ENCODE results near the gene CACNA1D.
"Not testable (repeated sequence)": the region's sequence is repeated elsewhere in the genome, so short reads cannot be mapped to it uniquely, and the experiment has no call there.

The CACNA1D gene

DNA sequence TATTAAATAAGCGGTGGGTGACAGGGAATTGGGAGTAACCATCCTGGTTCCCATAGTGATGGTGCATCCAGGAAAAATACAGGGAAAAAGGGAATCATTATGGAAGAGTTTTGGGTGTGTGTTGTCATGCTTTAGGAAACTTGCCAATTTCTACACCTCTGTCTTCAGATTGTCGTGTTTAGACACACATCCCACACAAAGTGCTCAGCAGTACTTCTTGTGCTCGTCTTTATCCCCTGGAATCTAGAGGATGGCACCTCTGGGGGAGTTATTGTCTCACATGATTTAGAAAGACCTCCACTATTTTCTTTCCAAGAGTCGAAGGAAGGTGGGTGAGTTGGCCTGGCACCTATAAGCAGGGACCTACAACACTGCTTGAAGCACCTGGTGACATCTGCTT is 35.8 kb downstream of the CACNA1D start:
- DNase-seq: no peak

DNA sequence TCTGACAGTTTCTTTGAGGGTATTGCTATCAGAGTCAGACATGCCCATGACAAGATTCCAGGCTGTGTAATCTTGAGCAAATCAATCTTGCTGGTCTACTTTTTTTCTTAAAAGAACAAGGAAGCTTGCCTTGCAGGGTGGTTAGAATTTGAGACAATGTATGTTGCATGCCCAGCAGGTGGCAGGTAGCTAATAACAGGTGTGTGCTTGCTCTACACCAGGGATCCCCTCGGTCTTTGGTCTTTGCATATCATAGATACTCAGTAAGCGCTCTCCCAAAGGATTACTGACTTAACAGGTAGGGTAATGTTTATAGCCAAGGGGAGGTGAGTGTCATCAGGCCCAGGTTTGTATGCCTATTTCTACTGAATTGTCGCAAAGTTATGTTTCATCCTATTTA is 37.3 kb downstream of the CACNA1D start:
- no peak for DNase-seq

GRCh38 chr3:53533472-53533871 is 39.1 kb downstream of the CACNA1D start:
- DNase-seq: no peak

GRCh38 chr3:53534216-53534615 is 39.8 kb downstream of the CACNA1D start:
- DNase-seq: no peak

DNA sequence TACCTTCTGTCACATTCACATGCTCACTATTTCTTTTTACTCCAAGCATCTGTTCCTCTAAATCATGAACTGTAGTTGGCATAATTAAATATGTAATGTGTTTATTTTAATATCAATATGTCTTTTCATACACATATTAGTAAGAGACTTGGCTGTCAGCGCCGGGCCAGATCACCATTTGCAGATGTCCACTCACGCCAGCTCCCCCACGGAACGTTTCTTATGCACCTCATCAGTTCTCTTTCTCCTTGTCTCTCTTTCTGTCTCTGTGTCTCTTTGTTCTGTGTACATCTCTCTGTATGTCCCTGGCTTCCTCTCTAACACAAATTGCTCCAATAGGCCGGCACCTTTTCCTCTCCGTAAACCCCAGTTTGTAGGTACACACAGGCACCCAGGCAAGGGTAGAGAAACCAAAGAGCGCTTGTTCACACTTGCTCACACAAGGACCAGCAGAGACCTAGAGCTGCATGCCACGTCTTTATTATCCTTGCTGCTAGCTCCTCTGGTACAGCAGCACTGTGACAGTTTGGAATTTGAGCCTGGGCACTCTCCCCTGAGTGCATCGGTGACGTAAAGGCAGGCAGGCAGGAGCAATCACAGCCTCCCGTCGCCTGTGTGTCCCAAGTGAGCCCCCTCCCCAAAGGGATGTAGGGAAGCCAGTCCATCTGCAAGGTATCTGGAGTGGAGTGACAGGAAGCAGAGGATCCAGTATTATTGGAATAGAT is 40.4 kb downstream of the CACNA1D start:
- no peak for DNase-seq

DNA sequence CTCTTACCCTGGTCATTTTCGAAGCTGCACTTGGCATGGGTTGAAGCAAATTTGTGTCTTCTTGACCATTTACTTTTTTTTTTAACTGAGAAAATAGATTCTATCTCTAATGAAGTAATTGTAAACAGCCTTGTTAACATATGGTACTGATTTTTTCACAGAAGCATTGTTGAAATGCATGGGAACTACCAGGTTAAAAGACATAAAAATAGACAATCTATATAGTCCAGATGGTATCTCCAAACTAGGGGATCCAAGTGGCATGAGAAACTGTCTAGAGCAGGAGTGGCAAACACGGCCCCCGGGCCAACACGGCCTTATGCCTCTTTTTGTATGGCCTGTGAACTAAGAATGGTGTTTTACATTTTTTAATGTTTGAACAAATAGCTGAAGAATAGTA is 41.9 kb downstream of the CACNA1D start:
- DNase-seq: no peak

GRCh38 chr3:53544357-53544756 is 49.9 kb downstream of the CACNA1D start:
- DNase-seq: no peak

- DNase-seq: no peak
These were observed 51.0 kb downstream of the CACNA1D start for GRCh38 chr3:53545310-53545995.

DNA sequence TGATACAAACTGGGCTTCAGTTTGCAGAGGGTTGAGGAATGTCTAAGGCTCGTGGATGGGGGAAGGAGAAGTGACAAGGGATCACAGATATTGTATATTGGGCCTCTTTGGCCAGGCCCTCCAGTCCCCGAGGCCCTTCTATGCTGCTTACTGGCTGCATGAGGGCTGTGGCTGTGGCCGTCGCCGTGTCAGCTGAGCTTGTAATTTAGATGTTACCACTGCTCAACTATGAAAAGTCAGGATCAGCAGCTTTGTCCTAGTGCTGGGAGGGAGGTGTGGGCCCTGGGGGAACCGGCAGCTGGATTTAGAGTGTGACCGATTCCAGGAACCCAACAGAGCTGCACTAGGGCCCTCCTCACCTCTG is 51.6 kb downstream of the CACNA1D start:
- DNase-seq: no peak

- no peak for DNase-seq
These were observed 52.9 kb downstream of the CACNA1D start for GRCh38 chr3:53547327-53547726.

DNA sequence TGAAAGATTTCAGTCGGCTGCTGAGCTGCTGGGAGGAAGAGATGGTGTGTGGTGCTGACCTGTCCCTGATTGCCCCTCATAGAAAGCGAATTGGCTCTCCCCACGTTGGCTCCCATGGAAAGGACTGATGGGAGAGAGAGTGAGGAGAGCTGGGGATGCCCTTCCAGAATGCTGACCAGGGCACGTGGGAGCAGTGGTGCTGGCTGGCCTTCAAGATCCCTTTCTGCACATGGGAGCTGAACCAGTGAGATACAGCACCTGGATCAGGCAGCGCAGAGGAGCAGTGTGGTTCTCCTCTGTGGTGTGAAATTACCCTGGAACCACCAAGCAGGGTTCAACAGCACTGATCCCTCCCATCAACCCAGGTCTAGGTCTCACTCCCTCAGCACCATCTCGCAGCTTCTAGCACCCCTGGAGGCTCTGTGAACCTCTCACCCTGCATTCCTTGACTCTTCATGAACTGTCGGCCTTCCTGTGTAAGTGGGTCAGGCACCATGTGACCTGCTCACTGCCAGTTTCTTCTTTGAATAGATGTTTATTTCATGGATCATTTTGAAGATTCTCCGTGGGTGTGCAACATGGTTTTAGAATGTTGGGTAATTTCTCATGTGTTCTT is 55.7 kb downstream of the CACNA1D start:
- no peak for DNase-seq

DNA sequence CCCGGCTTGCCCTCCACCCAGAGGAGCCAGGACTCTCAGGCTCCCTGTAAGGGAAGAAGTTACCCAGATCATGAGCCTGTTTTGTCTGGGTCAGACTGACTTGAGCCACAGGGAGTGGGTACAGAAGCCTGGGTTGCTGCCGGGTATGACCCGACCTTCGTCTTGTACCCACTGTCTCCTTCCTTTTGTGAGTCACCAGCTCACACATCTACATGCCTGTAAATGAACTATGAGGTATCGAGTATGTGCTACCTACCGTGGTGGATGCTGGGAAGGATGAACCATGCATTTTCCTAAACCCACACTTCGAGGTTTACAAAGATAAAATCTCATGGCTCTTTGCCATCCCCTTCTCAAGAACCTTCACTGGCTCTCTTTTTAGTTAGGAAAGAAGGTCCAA is 56.9 kb downstream of the CACNA1D start:
- no peak for DNase-seq

GRCh38 chr3:53552730-53553129 is 58.3 kb downstream of the CACNA1D start:
- no peak for DNase-seq

DNA sequence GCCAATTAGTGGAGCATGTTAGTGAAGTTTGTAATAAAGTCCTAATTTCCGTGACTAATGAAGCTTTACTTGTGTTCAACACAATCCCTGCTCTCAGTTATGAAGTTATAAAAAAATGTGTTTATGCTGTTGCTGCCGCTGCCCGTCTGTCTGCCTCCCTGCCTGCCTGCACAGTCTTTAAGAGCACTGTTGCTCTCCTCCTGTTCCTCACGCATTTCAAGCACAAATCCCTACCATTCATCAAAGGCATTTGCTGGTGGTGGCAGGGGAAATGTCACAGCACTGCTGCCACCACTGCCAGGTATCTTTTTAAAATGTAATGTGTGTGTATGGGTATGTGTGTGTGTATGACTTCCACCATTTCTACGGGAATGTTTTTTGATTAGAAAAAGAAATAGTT is 58.8 kb downstream of the CACNA1D start:
- DNase-seq: no peak

- no peak for DNase-seq
These were observed 60.2 kb downstream of the CACNA1D start for GRCh38 chr3:53554559-53555067.

DNA sequence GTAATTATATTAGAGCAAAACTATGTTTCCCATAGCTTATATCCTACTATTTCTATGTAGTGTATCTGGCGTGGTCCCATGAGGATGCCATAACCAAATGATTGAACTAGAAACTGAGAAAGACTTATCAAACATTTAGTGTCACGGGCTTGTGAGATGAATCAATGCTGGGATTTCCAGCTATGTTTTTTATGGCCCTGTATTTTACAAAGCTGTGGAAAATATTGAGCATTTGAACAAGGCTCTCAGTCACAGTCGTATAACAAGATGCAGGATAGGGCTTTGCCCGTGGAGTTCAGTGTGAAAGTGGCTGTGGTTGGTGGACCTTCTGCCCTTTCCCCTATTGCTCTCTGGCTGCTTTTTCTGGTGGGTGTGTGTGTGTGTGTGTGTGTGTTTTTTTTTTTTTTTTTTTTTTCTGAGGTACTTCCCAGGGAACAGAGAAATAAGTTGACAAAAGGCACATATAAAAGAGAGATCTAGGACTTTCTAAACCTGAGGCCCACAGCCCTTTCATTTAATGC is 60.7 kb downstream of the CACNA1D start:
- DNase-seq: no peak

DNA sequence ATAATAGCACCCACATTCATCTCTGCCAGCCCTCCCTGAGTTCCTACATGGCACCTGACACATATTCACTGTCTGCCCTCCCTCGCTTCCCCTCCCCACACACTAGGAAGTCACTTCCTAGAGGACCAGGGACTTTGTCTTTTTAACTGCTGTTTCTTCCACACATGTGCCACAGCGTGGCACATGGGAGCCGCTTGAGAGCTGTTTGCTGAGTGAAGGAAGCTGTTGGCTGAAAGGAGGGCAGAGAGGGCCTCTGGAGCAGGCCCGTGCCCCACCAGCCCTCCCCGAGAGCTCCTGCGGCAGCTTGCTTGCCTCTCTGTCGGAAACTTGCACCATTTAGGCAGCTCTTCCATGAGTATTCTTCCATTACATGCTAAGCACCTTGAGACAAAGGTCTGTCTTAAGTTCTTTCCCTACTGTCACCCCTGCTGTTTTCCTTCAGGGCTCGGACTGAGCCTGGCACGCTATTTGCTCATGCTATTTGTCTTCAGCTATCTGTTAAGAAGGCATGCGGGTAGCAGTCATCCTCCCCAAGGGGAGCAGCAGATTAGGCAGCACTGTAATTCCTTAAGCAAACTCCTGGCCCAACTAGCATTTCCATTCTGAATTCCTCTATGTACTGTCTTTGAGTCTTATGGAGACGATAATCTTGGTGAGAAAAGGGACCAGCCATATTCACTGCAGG is 72.2 kb downstream of the CACNA1D start:
- DNase-seq: no peak

DNA sequence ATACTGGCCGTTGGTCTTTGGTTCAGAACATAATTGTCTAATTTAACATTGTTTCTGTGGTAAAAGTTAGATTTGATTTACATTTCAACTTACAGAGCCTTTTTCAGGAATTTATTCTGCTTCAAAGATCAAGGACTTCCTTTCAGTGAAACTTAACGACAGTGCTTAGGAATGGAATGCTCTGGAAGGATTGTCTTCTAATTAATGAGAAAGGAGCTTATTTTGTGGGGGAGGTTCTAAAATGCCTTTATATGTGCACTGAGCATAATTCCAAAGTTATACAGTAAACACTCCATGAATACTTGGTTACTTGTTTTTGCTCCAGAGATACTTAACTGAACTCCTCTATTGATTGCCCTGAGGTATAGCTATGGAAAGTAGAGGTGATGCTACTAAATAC is 75.7 kb downstream of the CACNA1D start:
- DNase-seq: no peak

GRCh38 chr3:53570709-53571108 is 76.3 kb downstream of the CACNA1D start:
- DNase-seq: no peak

- no peak for DNase-seq
These were observed 76.9 kb downstream of the CACNA1D start for GRCh38 chr3:53571264-53571663.

- not testable (repeated sequence) for DNase-seq
These were observed 77.8 kb downstream of the CACNA1D start for GRCh38 chr3:53572184-53572583.

- DNase-seq: no peak
These were observed 83.1 kb downstream of the CACNA1D start for GRCh38 chr3:53577506-53577905.

- no peak for DNase-seq
These were observed 85.2 kb downstream of the CACNA1D start for GRCh38 chr3:53579636-53580035.
